Mucosa of gallbladder (tissue), 1 donor: Measurements from ENCODE around the gene FAM50A. TPM values are rescaled to one million over a fixed set of nuclear protein-coding genes. Genes with fewer than 3 reads are reported as not detected.
"Not testable (repeated sequence)": the region's sequence is repeated elsewhere in the genome, so short reads cannot be mapped to it uniquely, and the experiment has no call there.

ENCODE experiments used
- DNase-seq: peaks from one replicate; pipeline ENCODE4 v3.0.0-alpha.2; 2020; ENCODE audit warnings: low spot score
- total RNA-seq: library from RNA; stranded (reverse); gene quantifications from one replicate; pipeline ENCODE4 v1.2.1, GENCODE V29; 2021
- donor health status: DM: no; HTN: no; CAD: no.

The FAM50A gene
- total RNA-seq, 1 donor from 2014 or later: 71.3 TPM

DNA sequence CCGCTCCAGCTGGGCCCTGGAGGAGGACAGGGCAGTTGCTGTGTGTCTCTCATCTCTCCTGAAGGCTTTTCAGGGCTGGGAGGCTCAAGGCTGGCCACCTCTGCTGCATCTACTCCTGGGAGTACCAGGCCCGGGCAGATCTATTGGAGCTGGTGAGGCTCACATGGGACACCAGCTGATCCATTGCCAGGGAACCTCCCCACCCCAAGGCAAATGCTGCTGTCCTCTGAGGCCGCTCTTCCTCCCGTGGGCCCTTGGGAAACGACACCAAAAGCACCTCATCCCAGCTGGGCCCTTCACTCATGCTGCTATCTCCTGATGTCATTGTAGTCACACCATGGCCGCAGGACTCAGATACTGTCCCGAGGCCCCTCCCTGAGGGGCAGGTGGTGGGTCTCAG is 38.8 kb downstream of the FAM50A start:
- no peak for DNase-seq

DNA sequence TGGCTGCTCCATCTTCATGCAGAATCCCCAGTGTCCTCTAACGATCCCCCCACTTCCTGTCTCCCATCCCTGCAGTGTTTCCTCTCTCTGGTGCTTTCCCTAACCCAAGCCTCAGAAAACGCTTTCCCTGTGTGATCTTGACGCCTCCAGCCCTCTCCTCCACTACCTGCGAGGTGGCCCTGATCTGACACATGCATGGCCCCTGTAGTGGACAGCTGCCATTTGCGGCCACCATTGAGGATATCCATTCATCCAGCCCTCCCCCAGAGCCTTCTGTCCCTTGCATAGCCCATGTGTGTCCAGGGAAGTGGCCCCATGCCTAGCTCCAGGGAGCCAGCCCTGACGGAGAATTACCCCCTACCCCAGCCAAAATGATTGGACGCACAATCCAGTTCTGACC is 39.4 kb downstream of the FAM50A start:
- no peak for DNase-seq

DNA sequence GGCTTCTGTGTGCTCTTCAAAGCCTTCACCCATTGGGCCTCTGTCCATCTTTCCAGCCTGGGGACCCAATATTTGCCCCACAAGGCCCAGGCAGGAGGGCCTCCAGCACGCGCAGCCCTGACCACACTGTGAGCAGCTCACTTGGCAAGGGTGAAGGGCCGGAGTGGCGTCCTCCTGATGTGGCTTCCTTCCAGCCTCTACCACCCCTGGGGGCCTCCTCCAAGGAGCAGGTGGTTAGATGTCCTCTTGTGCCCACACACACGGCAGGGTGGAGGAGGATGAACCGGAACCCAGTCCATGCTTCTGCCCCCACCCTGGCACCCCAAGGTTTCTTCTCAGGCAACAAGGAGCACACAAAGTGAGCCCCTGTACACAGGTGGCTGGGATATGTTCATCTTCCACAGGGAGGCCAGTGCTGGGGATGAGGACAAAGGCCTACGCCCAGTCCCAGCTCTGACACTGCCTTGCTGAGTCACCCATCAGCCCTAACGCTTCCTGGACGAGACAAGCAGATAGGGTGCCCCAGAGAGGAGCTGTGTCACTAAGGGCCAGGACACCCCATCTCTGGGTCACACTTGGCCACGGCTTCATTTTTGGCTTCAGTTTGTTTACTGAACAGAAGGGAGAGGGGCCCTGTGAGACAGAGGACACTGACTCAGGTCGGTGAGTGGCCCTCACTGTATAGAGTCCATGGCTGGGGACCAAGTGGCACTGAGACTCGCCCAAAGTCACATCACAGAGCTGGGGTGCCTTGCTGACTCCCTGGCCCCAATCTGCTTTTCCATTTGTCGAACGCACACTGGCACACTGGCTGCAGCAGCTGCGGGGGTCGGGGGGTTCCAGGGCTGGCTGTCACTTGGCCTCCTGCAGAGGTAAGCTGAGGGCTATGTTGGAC is 40.6 kb downstream of the FAM50A start:
- no peak for DNase-seq

DNA sequence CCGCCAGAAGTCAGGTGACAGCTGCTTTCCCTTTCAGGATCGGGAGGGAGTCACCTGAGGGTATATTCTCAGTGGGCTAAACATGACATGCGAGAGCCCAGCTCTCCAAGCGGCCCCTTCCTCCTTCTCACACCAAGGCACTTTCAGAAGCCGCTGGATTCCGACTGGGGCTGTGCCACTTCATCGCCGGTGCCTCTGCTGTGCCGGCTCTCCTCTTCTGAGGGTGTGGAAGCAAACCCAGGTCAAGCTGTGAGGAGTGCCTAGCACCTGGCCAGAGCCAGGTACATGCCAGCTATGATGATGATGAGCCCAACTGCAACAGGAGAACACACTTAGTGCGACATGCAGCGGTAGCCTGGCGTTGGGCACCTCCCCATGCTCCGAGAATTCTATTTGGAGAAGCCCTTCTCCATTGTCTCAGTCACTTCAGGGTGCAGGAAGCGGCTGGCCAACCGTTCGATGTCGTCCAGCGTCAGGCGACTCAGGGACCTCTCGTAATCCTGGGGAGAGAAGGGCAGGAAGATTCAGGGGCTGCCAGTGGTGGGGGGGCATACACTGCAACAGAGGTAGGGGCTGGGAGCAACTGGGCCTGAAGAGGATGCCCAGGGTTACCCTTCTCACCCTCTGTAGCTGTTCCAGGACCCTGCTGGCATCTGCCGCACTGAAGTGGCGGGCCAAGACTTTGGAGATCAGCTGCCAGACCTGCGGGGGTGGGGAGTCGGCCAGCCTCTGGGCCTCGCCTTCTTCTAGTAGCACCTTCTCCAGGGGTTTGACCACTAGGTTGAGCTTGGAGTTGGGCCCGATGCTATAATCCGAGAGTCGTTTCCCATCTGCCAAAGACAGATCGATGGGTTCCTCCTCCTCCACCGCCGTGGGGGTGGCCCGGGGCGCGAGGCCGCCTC is 41.5 kb downstream of the FAM50A start:
- no peak for DNase-seq

DNA sequence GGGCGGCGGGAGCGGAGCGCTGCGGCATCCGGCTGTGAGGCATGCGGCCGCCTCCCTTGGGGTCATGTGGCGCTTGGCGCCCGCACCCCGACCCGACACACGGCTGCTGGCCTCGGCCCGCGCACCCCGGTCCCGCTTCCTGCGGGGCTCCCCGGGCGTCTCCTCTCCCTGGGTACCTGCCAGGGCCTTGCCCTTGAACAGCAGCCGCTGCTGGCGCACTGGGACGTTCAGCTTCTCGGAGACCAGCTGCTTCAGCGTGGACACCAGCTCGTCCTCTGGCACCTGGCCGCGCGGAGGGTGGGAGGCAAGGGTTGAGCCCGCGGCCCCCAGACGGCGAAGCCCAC is 42.1 kb downstream of the FAM50A start:
- no peak for DNase-seq

DNA sequence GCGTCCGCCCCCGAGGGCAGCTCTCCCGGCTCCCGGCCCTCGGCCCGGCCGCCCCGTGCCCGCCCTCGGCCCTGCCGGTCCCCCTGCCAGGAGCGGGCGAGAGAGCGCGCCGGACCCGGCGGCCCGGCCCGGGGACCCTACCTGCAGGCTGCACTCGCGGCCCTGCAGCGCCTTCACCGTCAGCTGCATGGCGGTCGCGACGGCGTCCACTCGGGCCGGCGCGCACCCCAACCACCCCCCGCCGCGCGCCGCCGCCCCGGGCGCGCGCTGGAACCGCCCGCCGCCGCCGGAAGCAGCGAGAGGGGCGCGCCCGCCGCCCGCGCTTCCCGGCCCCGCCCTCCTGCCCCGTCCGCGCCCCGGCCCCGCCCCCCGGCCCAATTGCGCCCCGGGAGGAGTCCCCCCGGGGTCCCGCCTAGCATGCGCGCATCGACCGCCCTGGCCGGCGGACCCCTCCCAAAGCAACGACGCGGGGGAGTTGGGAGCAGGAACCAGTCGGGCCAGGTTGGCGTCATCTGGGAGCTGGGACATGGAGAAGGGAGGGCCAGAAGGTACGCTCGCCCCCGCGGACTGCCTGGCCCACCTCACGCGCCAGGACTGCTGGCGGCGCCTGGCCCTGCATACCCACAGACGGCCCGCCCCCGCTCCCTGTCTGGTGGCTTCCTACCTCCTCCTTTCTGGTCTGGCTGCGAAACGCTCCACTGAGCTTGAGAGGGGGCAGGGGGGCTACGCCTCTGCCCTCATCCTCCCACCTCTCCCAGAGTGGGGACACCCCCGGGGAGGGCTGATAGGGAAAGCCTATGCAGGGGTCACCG is 42.7 kb downstream of the FAM50A start, which contains the start of gene UBL4A:
Gene UBL4A (minus strand): TSS at position 220 of the 812 bp plus-strand sequence. CDS start 31 bp downstream, at position 189.
- peak; percentile 41 for DNase-seq

DNA sequence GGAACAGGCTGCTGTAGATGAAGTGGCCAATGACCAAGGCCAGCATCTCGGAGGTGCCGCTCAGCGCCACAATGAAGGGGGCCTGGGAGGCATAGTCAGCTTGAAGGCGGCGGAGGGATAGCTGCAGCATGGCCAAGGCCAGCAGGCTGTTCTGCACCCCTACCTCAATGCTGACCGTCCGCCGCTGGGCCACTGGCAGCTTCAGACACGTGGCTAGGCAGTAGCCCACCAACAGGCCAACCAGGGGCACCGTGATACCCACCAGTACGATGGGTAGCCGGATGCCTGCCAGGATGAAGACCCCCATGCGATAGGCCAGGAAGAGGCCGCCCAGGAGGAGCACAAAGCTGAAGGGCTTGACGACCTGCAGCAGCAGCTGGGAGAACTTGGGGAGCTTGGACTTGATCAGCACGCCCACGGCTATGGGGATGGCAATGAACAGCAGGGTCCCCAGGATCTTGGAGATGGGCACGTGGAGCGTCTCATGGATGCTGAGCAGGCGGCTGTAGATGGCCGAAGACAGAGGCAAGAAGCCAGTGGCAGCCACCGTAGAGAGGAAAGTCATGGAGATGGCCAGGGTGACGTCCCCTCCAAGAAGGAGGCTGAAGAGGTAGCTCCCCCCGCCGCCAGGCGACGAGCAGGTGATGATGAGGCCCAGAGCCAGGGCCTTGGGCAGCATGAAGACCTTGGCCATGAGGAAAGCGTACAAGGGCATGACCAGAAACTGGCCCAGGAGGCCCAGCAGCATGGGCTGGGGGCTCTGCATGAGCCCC is 43.8 kb downstream of the FAM50A start:
- no peak for DNase-seq

DNA sequence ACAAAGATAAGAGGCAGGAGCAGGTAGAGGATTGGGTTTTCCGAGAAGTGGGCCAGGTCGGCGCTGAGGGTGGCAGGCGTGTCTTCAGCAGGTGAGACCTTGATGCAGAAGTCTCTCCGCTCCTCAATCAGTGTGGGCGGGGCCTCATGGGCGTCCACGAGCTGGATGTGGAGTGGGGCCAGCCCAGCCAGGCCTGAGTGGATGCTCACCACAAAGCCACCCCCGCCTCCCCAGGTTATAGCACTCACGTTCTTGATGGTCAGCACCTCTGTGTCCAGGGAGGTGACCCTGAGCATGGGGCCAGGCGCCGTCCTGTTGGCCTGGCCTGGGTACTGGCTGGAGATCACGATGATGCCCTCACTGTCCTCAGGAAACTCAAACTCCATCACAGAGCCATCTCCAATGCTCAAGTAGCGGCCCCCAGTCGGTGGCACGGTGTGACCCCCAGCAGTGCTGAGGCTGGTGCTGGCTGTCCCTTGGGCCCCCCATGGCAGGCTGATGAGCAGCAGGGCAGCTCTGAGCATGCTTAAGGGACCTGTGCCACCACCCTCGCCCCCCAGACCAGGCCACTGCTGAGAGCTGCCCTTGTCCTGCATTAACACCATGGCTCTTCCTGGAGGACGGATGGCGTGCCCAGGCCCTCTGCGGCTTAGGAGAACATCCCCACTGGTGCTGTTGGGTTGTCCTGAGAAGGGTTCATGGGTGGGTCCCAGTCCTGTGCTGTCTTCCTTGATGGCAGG is 44.6 kb downstream of the FAM50A start:
- DNase-seq: no peak

DNA sequence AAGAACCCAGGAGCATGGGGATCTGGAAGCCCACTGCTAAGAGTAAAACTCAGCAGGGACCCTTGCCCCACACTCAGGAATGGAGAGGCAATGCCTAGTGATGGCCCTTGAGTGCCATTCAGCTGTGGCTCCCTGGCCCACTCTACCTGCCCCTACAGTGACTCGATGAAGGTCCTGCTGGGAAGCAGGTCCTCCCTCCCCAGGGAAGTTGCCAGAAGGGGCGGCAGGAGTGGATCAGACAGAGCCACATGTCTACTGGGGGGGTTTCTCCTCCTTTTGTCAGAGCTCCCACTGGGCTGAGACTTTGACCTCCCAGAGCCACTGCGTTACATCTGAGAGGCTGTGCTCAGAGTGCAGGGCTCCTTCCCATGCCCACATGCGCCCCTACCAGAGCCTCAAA is 45.2 kb downstream of the FAM50A start:
- no peak for DNase-seq

DNA sequence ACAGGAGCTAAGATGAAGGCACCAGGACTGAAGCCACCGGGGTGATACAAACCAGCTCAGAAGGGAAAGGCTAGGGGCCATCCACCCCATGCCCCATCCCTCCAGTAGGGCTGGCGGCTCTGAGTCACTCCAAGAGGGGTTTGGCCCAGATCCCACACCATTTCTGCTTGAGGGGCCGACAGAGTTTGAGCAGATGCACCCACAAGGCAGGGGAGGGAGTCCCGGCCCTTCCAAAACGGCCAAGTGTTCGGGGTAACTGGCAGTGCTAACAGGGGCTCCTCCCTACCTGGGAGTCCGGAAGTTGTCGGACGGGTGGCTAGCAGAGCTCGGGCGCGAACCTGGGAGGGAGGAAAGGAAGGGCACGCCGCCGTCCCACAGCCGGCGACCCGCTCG is 46.1 kb downstream of the FAM50A start:
- no peak for DNase-seq

DNA sequence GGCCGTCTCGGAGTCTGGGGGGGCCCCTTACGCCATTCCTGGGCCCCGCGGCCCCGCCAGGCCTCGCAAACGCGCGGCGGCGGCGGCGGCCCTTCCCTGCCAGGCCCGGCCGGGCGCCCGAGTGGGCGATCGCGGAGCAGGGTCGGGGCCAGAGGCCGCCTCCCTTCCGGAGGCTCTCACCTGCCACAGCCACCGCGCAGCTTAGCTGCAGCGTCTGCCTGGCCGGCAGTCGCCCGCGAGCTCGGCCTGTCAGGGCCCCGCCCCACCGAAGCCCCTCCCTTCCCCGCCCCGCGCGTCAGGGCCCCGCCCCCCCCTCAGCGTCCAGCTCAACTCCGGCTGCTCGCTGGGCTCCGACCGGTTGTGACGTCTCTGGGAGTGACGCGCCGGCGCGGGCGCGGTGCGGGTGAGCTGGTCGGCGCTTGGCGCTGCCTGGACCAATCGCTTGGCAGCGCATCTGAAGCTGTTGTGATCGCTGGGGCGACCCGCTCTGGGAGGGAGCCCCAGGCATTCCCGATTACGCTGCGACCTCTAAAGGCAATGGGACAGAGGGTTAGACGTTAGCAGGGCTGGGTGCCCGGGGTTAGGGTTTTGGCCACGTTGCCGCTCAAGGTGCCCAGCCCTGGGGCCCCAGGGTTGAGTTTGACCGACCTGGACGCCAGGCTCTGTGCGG is 46.6 kb downstream of the FAM50A start, which contains the start of gene SLC10A3:
Gene SLC10A3 (minus strand): TSS at position 216 of the 670 bp plus-strand sequence. CDS start 1,689 bp downstream, outside the sequence.
- peak; percentile 93 for DNase-seq

DNA sequence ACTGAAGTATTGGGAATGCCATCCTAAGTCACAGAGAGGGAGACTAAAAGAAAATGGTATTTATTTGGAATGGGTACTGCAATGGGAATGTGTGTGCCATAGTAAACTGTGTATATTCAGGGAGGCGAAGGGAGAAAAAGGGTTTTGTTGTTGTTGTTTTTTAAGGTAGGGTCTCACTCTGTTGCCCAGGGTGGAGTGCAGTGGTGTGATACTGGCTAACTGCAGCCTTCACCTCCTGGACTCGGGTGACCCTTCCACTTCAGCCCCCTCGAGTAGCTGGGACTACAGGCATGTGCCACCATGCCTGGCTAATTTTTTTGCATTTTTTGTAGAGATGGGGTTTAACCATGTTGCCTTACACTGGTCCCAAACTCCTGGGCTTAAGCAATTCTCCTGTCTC is 50.8 kb downstream of the FAM50A start:
- DNase-seq: no peak

DNA sequence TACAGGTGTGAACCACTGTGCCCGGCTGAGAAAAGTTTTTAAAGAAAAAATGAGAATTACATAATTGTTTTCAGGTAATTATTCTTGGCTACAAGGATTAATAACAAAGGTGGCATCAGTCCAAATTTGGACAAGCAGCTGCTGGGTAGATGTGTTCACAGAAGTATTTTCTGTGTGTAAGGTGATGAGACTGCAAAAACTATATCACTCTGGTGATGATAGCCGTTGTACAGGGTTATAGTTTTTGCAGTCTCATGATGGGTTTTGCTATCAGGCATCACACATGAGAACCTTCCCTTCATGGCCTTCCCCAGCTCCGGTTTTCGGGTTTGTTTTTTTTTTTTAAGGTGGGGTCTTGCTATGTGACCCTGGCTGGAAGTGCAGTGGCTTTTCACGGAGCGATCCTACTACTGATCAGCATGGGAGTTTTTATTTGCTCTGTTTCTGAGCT is 51.6 kb downstream of the FAM50A start:
- no peak for DNase-seq

DNA sequence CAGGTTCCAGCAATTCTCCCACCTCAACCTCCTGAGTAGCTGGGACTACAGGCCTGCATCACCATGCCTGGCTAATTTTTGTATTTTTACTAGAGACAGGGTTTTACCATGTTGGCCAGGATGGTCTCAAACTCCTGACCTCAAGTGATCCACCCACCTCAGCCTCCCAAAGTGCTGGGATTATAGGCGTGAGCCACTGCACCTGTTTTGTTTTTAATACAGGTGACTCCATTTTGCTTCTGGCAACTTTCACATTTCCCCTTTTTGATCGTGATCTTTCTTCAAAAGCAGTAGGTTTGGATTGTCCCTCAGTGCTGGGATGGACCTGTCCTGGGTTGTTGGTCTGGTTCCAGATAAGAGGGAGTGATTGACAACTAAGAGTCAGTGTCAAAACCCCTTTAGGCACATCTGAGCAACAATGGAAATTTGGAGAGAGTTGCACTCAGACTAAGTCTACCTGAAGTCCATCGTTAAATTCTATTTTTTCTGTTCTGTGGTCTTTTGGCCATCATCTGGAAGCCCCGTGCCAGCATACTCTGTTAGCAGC is 52.7 kb downstream of the FAM50A start:
- DNase-seq: not testable (repeated sequence)

Other genes with a start within 250 kb of the FAM50A start
- gene OPN1MW2, start 224.4 kb upstream of the FAM50A start, total RNA-seq: not detected
- not detected for gene OPN1MW3, start 186.6 kb upstream of the FAM50A start, total RNA-seq
- gene TEX28, start 149.0 kb upstream of the FAM50A start, total RNA-seq: not detected
- gene TKTL1, start 148.3 kb upstream of the FAM50A start, total RNA-seq: not detected
- 2,367 TPM for gene FLNA, start 69.5 kb upstream of the FAM50A start, total RNA-seq
- 62.6 TPM for gene EMD, start 64.8 kb upstream of the FAM50A start, total RNA-seq
- gene RPL10, start 45.8 kb upstream of the FAM50A start, total RNA-seq: 1,937 TPM
- gene DNASE1L1, start 34.9 kb upstream of the FAM50A start, total RNA-seq: 28.2 TPM
- gene TAFAZZIN, start 32.6 kb upstream of the FAM50A start, total RNA-seq: 49.8 TPM
- 108 TPM for gene ATP6AP1, start 15.5 kb upstream of the FAM50A start, total RNA-seq
- 157 TPM for gene GDI1, start 7.0 kb upstream of the FAM50A start, total RNA-seq
- gene PLXNA3, start 14.1 kb downstream of the FAM50A start, total RNA-seq: 75.6 TPM
- gene LAGE3, start 35.1 kb downstream of the FAM50A start, total RNA-seq: 26.3 TPM
- gene UBL4A, start 42.5 kb downstream of the FAM50A start, total RNA-seq: 38.2 TPM
- 32.2 TPM for gene SLC10A3, start 46.5 kb downstream of the FAM50A start, total RNA-seq
- gene FAM3A, start 72.1 kb downstream of the FAM50A start, total RNA-seq: 75.3 TPM
- 119 TPM for gene G6PD, start 102.7 kb downstream of the FAM50A start, total RNA-seq
- 31.2 TPM for gene IKBKG, start 103.5 kb downstream of the FAM50A start, total RNA-seq
- not detected for gene CTAG1A, start 141.0 kb downstream of the FAM50A start, total RNA-seq
- gene CTAG1B, start 175.1 kb downstream of the FAM50A start, total RNA-seq: not detected
- gene CTAG2, start 209.4 kb downstream of the FAM50A start, total RNA-seq: not detected